Measurements from ENCODE around the gene CSMD2.

Gene CSMD2

GRCh38 chr1:33973799-33974545 lies 191.1 kb downstream of the CSMD2 start:
- no peak for DNase-seq (ENCODE audit: extremely low spot score)
- TF ChIP-seq L3MBTL2 (conservative IDR thresholded peaks at IDR 0.05) (no peak), LEF1 (IDR thresholded peaks at IDR 0.05; ENCODE audit: borderline replicate concordance) (no peak), BHLHE40 (IDR thresholded peaks at IDR 0.05; ENCODE audit: borderline replicate concordance) (no peak), FOXA1 (IDR thresholded peaks at IDR 0.05) (no peak)
- ChIA-PET CTCF (no interaction called here), POLR2A (no interaction called here)

- ChIA-PET POLR2A (no interaction called here), CTCF (no interaction called here)
- no peak for DNase-seq (ENCODE audit: extremely low spot score)
- TF ChIP-seq TARDBP (IDR thresholded peaks at IDR 0.05) (no peak), NFRKB (IDR thresholded peaks at IDR 0.05) (no peak), BHLHE40 (IDR thresholded peaks at IDR 0.05; ENCODE audit: borderline replicate concordance) (no peak), SP1 (IDR thresholded peaks at IDR 0.05) (no peak), PKNOX1 (IDR thresholded peaks at IDR 0.05) (no peak), CTBP1 (IDR thresholded peaks at IDR 0.05; ENCODE audit: borderline replicate concordance) (no peak), ZNF384 (IDR thresholded peaks at IDR 0.05) (no peak), LEF1 (IDR thresholded peaks at IDR 0.05; ENCODE audit: borderline replicate concordance) (no peak), FOXA1 (IDR thresholded peaks at IDR 0.05) (no peak), FOXK2 (IDR thresholded peaks at IDR 0.05) (no peak)
These were observed 192.2 kb downstream of the CSMD2 start for GRCh38 chr1:33972676-33973395.

DNA sequence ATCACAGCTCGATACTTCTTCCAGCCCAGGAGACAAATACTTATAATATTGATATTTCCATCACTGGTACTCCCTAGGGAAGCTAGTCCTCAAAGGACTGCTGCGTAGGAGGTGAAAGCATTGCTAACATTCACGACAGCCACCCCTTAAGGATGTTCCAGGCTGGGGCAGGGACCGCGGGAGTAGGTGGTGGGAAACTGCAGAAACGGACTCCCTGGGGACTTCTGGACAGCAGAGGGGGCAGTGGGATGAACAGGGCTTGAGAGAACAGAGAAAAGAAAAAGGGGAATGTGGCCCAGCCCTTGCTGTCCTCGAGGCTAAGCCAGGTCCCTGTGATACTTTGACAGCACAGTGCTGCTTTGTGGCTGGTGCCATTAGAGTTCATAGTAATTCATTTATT lies 193.1 kb downstream of the CSMD2 start:
- DNase-seq (ENCODE audit: extremely low spot score) = no peak
- ChIA-PET POLR2A (interaction anchor here (0.8 kb wide), 1 partner anchor 14 kb away, joined by 3 read pairs; no protein-coding TSS in a partner anchor), CTCF (no interaction called here)
- TF ChIP-seq NFRKB (IDR thresholded peaks at IDR 0.05) (no peak), BHLHE40 (IDR thresholded peaks at IDR 0.05; ENCODE audit: borderline replicate concordance) (no peak), TARDBP (IDR thresholded peaks at IDR 0.05) (no peak), FOXK2 (IDR thresholded peaks at IDR 0.05) (no peak), SUZ12 (IDR thresholded peaks at IDR 0.05) (no peak), PKNOX1 (IDR thresholded peaks at IDR 0.05) (no peak), ELF4 (IDR thresholded peaks at IDR 0.05) (no peak), CTBP1 (IDR thresholded peaks at IDR 0.05; ENCODE audit: borderline replicate concordance) (no peak), ZNF384 (IDR thresholded peaks at IDR 0.05) (no peak), SP1 (IDR thresholded peaks at IDR 0.05) (no peak), HDGF (IDR thresholded peaks at IDR 0.05; ENCODE audit: borderline replicate concordance) (no peak), L3MBTL2 (conservative IDR thresholded peaks at IDR 0.05) (no peak), FOXM1 (IDR thresholded peaks at IDR 0.05; ENCODE audit: borderline replicate concordance) (no peak), FOXA1 (IDR thresholded peaks at IDR 0.05) (no peak), ARNT (IDR thresholded peaks at IDR 0.05) (no peak), LEF1 (IDR thresholded peaks at IDR 0.05; ENCODE audit: borderline replicate concordance) (no peak)

GRCh38 chr1:33971018-33971710 lies 193.9 kb downstream of the CSMD2 start:
- DNase-seq (ENCODE audit: extremely low spot score) = no peak
- ChIA-PET CTCF (no interaction called here), POLR2A (interaction anchor here (0.8 kb wide), 1 partner anchor 13 kb away, joined by 3 read pairs; no protein-coding TSS in a partner anchor)
- TF ChIP-seq CTBP1 (IDR thresholded peaks at IDR 0.05; ENCODE audit: borderline replicate concordance) (no peak), TARDBP (IDR thresholded peaks at IDR 0.05) (no peak), FOXK2 (IDR thresholded peaks at IDR 0.05) (no peak), BHLHE40 (IDR thresholded peaks at IDR 0.05; ENCODE audit: borderline replicate concordance) (no peak), HDGF (IDR thresholded peaks at IDR 0.05; ENCODE audit: borderline replicate concordance) (no peak), LEF1 (IDR thresholded peaks at IDR 0.05; ENCODE audit: borderline replicate concordance) (no peak), ZNF384 (IDR thresholded peaks at IDR 0.05) (no peak), ELF4 (IDR thresholded peaks at IDR 0.05) (no peak), PKNOX1 (IDR thresholded peaks at IDR 0.05) (no peak), FOXA1 (IDR thresholded peaks at IDR 0.05) (no peak), L3MBTL2 (conservative IDR thresholded peaks at IDR 0.05) (no peak), NFRKB (IDR thresholded peaks at IDR 0.05) (no peak)

GRCh38 chr1:33970148-33970825 lies 194.7 kb downstream of the CSMD2 start:
- no peak for DNase-seq (ENCODE audit: extremely low spot score)
- ChIA-PET POLR2A (no interaction called here), CTCF (no interaction called here)
- TF ChIP-seq FOXA1 (IDR thresholded peaks at IDR 0.05) (no peak), FOXM1 (IDR thresholded peaks at IDR 0.05; ENCODE audit: borderline replicate concordance) (no peak), L3MBTL2 (conservative IDR thresholded peaks at IDR 0.05) (no peak), SP1 (IDR thresholded peaks at IDR 0.05) (no peak), CTBP1 (IDR thresholded peaks at IDR 0.05; ENCODE audit: borderline replicate concordance) (no peak), ELF4 (IDR thresholded peaks at IDR 0.05) (no peak), LEF1 (IDR thresholded peaks at IDR 0.05; ENCODE audit: borderline replicate concordance) (no peak), HDGF (IDR thresholded peaks at IDR 0.05; ENCODE audit: borderline replicate concordance) (no peak), BHLHE40 (IDR thresholded peaks at IDR 0.05; ENCODE audit: borderline replicate concordance) (no peak), ARNT (IDR thresholded peaks at IDR 0.05) (no peak), PKNOX1 (IDR thresholded peaks at IDR 0.05) (no peak), ZNF384 (IDR thresholded peaks at IDR 0.05) (no peak), FOXK2 (IDR thresholded peaks at IDR 0.05) (no peak), TARDBP (IDR thresholded peaks at IDR 0.05) (no peak)

All from HEK293T (cell line).